Astrocyte (in vitro differentiated cells and primary cell): ENCODE results near the gene DELE1.

Experiments used
- EZH2 ChIP-seq: IDR thresholded peaks from 2 replicates; pipeline ENCODE4 v1.6.1; 2012; ENCODE audit warnings: mild to moderate bottlenecking, low read length, inconsistent platforms; ENCODE audit not compliant: insufficient read depth
- TF ChIP-seq, protein P1 (sequence below): IDR thresholded peaks from 2 replicates; pipeline ENCODE4 v1.5.1; 2011; ENCODE audit warnings: low read depth, mild to moderate bottlenecking, inconsistent platforms, low read length, moderate library complexity; ENCODE audit not compliant: insufficient read depth

DNA sequence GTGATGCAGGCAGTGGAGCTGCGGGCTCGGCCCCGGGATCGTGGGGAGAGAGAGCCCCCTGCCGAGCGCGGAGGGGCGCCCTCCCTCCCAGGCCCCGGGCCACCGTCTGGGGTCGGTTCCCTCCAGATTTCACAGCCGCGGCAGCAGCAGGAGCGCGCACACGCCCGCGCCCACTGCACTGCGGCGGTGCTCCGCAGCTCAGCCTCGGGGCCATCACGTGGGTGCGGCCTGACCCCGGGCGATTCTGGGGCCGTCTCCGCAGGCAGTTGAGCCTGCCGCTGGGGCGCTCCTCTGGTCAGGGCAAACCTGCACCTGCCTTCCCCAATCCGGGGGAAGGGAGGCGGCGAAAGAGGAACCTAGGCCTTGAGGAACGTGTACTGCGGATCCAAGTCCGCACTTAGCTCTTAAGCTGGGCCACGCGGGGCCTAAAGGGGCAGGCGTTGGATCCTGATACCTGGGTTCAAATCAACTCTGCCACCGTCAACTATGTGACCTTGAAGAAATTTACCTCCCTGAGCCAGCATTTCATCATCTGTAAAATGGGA lies 9.4 kb upstream of the DELE1 start:
- TF ChIP-seq, protein P1, sequence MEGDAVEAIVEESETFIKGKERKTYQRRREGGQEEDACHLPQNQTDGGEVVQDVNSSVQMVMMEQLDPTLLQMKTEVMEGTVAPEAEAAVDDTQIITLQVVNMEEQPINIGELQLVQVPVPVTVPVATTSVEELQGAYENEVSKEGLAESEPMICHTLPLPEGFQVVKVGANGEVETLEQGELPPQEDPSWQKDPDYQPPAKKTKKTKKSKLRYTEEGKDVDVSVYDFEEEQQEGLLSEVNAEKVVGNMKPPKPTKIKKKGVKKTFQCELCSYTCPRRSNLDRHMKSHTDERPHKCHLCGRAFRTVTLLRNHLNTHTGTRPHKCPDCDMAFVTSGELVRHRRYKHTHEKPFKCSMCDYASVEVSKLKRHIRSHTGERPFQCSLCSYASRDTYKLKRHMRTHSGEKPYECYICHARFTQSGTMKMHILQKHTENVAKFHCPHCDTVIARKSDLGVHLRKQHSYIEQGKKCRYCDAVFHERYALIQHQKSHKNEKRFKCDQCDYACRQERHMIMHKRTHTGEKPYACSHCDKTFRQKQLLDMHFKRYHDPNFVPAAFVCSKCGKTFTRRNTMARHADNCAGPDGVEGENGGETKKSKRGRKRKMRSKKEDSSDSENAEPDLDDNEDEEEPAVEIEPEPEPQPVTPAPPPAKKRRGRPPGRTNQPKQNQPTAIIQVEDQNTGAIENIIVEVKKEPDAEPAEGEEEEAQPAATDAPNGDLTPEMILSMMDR: no peak
- TF ChIP-seq EZH2: no peak
